ENCODE results near the gene PPP1R11.
"Not testable (repeated sequence)": the region's sequence is repeated elsewhere in the genome, so short reads cannot be mapped to it uniquely, and the experiment has no call there.

PPP1R11 gene

GRCh38 chr6:30113841-30114240, 46.8 kb downstream of the PPP1R11 start:
- Histone ChIP-seq H3K4me3 (IDR thresholded peaks at IDR 0.05; ENCODE audit: insufficient read depth, low read depth, low read length) (no peak overlapping the region), H3K79me2 (ENCODE audit: insufficient read depth, low read depth) (no peaks in the 10 kb centered on the region), H3K36me3 (ENCODE audit: insufficient read depth) (no peaks in the 10 kb centered on the region), H3K27ac (peak overlapping the region; percentile 32; the same call in 1 of the 2 replicates), H3K9ac (no peak overlapping the region), H3K4me2 (peak overlapping the region; percentile 91), H4K20me1 (ENCODE audit: insufficient read depth) (no peaks in the 10 kb centered on the region), H2AFZ (ENCODE audit: low read depth) (no peak overlapping the region), H3K4me1 (ENCODE audit: low read depth, poor library complexity, severe bottlenecking) (peaks cover 50% of the 10 kb centered on the region), H3K27me3 (ENCODE audit: insufficient read depth, low read depth) (no peaks in the 10 kb centered on the region)
- TF ChIP-seq CTCF (conservative IDR thresholded peaks at IDR 0.05; ENCODE audit: low read depth, low read length): no peak

- no peak overlapping the region for H2AFZ ChIP-seq (ENCODE audit: low read depth)
- TF ChIP-seq CTCF (conservative IDR thresholded peaks at IDR 0.05; ENCODE audit: low read depth, low read length): 0 out of 2 replicates have a peak, but pooled peaks have one; percentile 19
- H4K20me1 ChIP-seq (ENCODE audit: insufficient read depth): no peaks in the 10 kb centered on the region
- H3K79me2 ChIP-seq (ENCODE audit: insufficient read depth, low read depth): no peaks in the 10 kb centered on the region
- H3K27me3 ChIP-seq (ENCODE audit: insufficient read depth, low read depth): no peaks in the 10 kb centered on the region
- no peaks in the 10 kb centered on the region for H3K36me3 ChIP-seq (ENCODE audit: insufficient read depth)
- H3K9ac ChIP-seq: no peak overlapping the region
- H3K4me3 ChIP-seq (IDR thresholded peaks at IDR 0.05; ENCODE audit: insufficient read depth, low read depth, low read length): no peak overlapping the region
- H3K4me1 ChIP-seq (ENCODE audit: low read depth, poor library complexity, severe bottlenecking): peaks cover 46% of the 10 kb centered on the region
- no peak overlapping the region for H3K4me2 ChIP-seq
- no peak overlapping the region for H3K27ac ChIP-seq
Observed at GRCh38 chr6:30116724-30117123, 49.7 kb downstream of the PPP1R11 start.

GRCh38 chr6:30118691-30119090, 51.7 kb downstream of the PPP1R11 start:
- not testable (repeated sequence) for H3K27ac ChIP-seq; H3K36me3 ChIP-seq (ENCODE audit: insufficient read depth); H3K79me2 ChIP-seq (ENCODE audit: insufficient read depth, low read depth); H3K27me3 ChIP-seq (ENCODE audit: insufficient read depth, low read depth); H3K4me3 ChIP-seq (IDR thresholded peaks at IDR 0.05; ENCODE audit: insufficient read depth, low read depth, low read length); H4K20me1 ChIP-seq (ENCODE audit: insufficient read depth); H2AFZ ChIP-seq (ENCODE audit: low read depth); H3K4me2 ChIP-seq; H3K9ac ChIP-seq
- H3K4me1 ChIP-seq (ENCODE audit: low read depth, poor library complexity, severe bottlenecking): peaks cover 27% of the 10 kb centered on the region

Data from KMS-11 (cell line).